KOPT-K1 (cell line): ENCODE results near the gene PTBP1.

Experiments
- H3K27ac ChIP-seq: fragments of 200-600 bp; sonication (generic); 2 replicates; pipeline ENCODE4 v1.5.1; 2016; ENCODE audit warnings: antibody characterized with exemption, mild to moderate bottlenecking, low read depth, low read length; ENCODE audit not compliant: poor library complexity, severe bottlenecking
- H3K36me3 ChIP-seq: fragments of 200-600 bp; sonication (generic); 2 replicates; pipeline ENCODE4 v1.5.1; 2017; ENCODE audit warnings: antibody characterized with exemption, mild to moderate bottlenecking, low read length, moderate library complexity; ENCODE audit not compliant: insufficient read depth
- H3K9me3 ChIP-seq: fragments of 200-600 bp; sonication (generic); 2 replicates; pipeline ENCODE4 v1.5.1; 2017; ENCODE audit warnings: antibody characterized with exemption, low read length, mild to moderate bottlenecking; ENCODE audit not compliant: insufficient read depth, poor library complexity, severe bottlenecking

PTBP1 gene

DNA sequence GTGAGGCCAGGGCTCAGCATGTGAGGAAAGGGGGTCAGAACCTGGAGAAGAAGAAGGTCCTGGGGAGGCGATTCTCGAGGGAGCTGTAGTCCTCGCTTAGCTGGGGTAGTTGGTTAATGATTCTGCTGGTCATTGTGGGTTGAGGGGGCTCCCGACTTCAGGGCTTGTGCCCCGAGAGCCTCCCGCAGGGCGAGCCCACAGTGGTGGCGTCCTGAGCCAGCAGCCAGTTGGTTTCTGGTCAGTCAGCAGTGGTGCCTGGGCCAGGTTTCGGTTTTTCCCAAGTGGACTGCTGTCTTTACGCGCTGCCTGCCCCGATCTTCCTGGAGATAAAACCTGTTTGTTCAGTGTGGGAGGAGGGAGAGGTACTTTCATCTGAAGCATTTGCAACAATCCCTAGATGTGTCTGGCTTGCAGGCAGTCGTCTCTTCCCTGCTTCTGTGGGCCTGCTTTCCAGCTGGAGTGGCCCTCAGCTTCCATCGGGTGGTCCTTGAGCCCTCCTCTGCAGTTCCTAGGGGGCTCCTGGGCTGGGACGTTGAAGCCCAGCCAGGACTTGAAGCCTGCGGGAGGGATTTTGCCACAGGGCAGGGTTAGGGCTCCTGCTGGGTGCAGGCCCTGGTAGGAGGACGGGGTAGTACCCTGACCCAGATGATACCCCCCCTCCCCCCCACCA lies 3.2 kb downstream of the PTBP1 start:
- Histone ChIP-seq H3K9me3 (no peaks in the 10 kb centered on the region), H3K27ac (peak overlapping the region; percentile 99), H3K36me3 (peaks cover 76% of the 10 kb centered on the region)

DNA sequence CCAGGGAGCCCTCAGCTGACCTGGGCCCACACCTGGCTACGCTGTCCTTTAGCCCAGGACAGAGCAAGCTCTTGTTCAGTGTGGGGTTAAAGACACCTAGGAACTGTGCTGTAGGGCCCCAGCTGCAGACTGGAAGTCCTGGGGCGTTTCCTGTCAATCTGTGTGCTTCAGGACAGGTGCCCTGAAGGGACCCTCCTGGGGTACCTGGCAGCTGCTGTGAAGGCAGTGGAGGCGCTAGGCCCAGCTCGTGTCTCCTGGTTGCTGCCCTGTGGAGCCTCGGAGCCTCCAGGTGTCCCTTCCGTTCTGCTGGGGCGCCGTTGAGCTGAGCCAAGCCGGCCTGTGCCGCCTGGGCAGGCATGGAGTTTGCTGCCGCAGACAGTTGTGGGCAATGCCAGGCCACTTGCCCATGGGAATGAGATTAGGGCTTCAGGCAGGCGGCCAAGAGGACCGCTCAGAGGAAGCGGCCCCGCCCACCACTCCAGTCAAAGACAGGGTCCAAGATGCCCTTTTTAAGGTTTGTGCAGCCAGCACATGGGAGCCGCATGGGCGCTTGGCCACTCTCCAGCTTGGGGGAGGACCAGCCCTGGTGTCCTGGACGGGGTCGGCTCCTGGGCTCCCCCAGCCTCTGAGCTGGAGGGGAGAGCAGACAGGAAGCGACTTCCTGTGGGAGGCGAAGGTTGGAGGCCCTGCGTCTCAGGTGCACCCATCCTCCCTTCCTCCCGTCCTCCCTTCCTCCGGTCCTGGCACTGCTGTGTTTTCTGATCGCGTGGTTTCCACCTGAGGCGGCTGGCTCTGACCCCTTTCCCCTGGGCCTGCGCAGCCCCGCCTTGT lies 4.0 kb downstream of the PTBP1 start:
- no peaks in the 10 kb centered on the region for H3K9me3 ChIP-seq
- peaks cover 83% of the 10 kb centered on the region for H3K36me3 ChIP-seq
- no peak overlapping the region for H3K27ac ChIP-seq

DNA sequence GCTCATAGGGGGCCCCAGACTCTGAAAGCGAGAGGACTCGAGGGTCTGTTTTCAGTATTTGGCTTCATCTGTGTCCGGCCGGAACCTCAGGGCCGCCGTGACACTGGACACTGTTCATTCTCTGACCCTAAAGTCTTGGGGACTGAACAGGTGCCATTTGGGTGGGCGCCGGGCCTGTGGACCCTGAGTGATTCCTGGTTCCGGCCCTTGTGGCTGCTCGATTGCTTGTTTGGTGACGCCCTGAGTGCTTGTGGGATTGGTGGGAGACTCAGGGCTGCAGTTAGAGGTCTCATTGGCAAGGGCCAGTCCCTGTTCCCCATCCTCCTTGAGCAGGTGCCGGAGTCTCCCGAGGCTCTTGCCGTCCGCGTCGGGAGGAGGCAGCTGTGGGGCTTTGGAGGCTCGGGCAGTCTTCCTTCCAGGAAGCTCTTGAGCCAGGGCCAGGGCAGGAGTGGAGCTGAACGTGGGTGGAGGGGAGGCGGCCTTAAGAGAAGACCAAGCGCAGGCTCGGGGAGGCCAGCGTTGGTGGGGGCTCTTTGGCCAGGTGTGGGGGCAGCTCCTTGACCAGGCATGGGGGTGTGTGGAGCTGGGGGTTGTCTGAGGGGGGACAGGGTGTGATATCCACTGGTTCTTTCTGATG lies 4.7 kb downstream of the PTBP1 start:
- no peak overlapping the region for H3K27ac ChIP-seq
- no peaks in the 10 kb centered on the region for H3K9me3 ChIP-seq
- H3K36me3 ChIP-seq = peaks cover 91% of the 10 kb centered on the region

DNA sequence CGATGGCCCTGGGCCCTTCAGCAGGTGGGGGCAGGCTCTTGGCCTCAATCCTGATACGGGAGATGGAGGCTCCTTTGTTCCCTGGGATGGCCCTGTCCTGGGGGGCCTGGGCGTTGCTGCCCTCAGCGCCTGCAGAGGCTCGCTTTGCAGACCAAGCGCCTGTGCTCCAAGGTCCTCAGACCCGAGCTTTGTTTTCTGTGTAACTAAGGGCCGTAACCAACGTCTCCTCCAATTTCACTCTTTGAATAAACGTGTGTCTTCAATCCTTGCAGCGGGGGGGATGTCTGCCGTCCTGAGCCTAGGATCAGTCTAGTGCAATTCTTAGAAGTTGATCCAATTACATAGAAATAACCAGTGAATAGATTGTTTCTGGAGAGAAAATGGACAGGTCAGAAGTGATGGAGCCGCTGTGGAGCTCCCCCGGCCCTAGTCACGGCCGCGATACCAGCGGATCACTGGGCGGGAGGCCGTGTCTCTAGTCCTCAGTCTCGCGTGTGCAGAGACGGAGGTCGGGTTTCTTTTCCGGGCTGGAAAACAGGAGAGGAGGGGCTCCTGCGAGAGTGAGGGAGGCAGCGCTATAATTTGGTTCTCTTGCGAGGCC lies 5.3 kb downstream of the PTBP1 start:
- H3K36me3 ChIP-seq = peaks cover 97% of the 10 kb centered on the region
- no peak overlapping the region for H3K27ac ChIP-seq
- no peaks in the 10 kb centered on the region for H3K9me3 ChIP-seq

DNA sequence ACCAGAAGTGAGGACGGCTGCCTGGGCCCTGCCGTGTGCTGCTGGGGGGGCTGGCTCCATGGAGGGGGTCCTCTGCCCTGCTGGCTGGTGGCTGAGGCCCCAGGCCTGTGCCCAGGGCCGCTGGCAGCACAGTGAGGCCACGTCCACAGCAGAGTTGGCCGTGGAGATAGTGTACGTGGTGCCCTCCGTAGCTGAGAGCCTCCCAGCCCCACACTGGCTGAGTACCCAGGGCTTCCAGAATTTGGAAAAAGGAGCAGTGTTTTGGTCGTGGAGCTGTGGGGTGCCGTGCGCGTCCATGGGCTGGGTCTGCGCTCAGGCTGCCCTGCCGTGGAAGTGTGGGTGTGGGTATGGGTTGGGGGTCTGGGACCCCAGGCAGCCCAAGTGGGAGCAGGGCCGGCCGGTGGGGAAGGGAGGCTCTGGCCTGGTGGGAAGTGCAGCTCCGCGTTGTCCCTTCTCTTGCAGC lies 5.9 kb downstream of the PTBP1 start:
- H3K36me3 ChIP-seq = peaks cover 100% of the 10 kb centered on the region
- H3K9me3 ChIP-seq = no peaks in the 10 kb centered on the region
- H3K27ac ChIP-seq = no peak overlapping the region

DNA sequence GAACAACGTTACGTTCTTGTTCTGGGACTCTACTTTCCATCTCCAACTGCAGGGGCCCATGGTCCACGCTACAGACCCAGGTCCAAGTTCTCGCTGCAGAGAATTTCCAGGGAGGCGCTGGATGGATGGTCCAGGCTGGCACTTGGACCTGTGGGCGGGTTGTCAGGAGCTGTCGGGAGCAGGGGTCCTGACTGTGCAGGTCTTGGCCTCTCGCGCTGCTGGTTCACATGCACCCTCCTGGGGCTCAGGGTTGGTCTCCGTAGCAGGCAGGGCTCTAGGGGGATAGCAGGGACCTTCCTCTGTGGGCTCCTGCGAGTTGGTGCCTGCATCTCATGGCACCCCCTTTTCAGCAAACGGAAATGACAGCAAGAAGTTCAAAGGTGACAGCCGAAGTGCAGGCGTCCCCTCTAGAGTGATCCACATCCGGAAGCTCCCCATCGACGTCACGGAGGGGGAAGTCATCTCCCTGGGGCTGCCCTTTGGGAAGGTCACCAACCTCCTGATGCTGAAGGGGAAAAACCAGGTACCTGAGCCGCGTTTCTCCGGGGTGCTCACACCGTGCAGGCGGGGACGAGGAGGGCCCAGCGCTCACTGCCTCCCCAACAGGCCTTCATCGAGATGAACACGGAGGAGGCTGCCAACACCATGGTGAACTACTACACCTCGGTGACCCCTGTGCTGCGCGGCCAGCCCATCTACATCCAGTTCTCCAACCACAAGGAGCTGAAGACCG lies 6.6 kb downstream of the PTBP1 start:
- Histone ChIP-seq H3K9me3 (no peaks in the 10 kb centered on the region), H3K36me3 (peaks cover 100% of the 10 kb centered on the region), H3K27ac (no peak overlapping the region)

DNA sequence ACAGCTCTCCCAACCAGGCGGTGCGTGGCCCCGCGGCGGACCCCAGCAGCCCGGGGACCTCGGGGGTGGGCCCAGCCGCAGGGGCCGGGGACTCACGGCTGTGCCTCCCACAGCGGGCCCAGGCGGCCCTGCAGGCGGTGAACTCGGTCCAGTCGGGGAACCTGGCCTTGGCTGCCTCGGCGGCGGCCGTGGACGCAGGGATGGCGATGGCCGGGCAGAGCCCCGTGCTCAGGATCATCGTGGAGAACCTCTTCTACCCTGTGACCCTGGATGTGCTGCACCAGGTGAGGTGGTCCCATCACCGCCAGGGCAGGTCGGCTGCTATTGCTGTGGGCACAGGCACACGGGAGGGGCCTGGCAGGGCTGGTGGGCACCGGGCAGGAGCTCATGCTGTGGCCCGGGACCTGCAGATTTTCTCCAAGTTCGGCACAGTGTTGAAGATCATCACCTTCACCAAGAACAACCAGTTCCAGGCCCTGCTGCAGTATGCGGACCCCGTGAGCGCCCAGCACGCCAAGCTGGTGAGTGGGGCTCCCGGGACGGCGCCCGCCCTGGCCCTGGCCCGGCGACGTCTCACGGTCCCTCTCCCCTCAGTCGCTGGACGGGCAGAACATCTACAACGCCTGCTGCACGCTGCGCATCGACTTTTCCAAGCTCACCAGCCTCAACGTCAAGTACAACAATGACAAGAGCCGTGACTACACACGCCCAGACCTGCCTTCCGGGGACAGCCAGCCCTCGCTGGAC lies 7.3 kb downstream of the PTBP1 start:
- Histone ChIP-seq H3K36me3 (peaks cover 100% of the 10 kb centered on the region), H3K9me3 (no peaks in the 10 kb centered on the region), H3K27ac (no peak overlapping the region)

DNA sequence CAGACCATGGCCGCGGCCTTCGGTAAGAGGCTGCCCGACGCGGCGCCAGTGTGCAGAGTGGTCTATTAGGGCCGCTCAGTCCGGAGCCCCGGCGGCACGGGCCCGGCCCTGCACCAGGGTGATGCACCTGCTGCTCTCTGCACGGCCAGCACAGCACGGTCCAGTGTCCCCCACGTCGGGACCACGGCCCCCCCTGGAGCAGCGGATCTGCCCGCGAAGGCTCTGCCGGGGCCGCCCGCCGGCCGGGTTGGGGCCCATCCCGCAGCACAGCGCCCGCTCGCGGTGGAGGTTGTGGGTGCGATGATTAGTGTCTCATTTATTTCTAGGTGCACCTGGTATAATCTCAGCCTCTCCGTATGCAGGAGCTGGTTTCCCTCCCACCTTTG lies 7.9 kb downstream of the PTBP1 start:
- no peaks in the 10 kb centered on the region for H3K9me3 ChIP-seq
- H3K27ac ChIP-seq = no peak overlapping the region
- peaks cover 100% of the 10 kb centered on the region for H3K36me3 ChIP-seq

DNA sequence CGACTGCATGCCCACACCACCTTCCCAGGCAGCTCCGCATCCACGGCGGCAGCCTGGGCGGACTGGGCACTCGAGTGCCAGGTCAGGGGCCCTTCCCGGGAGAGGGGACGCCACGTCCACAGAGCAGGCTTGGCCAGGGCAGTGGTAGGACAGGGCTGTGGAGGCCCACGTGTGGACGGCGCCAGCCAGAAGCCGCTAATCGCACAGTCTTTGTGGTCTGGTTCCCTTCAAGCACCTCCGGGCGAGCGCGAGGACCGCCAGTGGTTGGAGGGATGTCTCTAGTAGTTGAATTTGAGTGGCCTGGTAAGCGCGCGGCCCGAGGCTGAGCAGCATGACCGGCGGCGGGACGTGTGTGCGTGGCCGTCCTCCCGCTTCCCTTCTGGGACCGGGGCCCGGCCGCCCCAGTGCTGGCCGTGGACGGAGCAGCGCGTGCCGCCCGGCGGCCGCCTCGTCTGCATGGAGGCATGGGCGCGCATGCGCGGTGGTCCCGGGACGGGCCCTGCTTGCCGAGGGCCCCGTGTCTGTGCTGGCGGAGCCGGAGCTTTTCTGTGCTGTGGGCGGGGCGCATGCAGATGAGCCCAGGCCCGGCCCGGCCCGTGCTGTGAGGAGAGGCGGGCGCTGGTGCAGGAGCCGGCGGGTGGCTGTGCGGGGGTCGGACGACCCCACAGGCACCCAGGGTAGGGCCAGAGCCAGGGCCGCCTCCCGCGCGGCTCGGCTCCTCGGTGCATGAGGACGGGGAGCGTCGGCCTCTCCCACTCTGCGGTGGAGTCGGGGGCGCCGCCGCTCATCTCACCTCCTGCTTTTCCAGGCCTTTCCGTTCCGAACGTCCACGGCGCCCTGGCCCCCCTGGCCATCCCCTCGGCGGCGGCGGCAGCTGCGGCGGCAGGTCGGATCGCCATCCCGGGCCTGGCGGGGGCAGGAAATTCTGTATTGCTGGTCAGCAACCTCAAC lies 8.6 kb downstream of the PTBP1 start:
- Histone ChIP-seq H3K9me3 (no peaks in the 10 kb centered on the region), H3K27ac (no peak overlapping the region), H3K36me3 (peaks cover 100% of the 10 kb centered on the region)

DNA sequence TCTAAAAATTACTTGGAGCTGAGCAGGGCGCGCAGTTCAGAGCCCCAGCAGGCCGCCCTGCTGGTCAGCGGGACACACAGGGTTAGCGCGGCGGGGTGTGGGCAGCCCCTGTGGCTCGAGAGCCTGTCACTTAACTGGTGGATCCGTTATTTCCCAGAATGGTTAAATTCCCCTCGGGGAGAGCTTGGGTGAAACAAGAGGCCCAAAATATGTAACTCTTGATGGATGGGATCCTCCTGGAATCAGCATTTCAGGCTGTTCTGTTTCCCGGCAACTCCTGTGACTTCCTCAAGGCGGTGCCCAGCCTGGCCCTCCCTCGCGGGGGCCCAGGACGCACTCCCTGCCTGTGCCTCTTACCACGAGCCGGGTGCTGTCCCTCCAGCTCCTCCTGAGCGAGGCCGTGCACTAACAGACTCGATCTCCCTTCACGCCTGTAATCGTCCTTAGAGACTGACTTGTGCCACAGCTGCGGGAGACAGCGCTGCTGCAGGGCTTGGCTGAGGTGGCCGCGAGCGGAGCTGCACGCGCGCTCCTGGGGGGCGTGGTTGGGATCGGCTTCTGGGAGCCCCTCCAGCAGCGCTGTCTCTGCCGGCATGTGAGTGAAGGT lies 9.7 kb downstream of the PTBP1 start:
- Histone ChIP-seq H3K9me3 (no peaks in the 10 kb centered on the region), H3K36me3 (peaks cover 100% of the 10 kb centered on the region), H3K27ac (no peak overlapping the region)

DNA sequence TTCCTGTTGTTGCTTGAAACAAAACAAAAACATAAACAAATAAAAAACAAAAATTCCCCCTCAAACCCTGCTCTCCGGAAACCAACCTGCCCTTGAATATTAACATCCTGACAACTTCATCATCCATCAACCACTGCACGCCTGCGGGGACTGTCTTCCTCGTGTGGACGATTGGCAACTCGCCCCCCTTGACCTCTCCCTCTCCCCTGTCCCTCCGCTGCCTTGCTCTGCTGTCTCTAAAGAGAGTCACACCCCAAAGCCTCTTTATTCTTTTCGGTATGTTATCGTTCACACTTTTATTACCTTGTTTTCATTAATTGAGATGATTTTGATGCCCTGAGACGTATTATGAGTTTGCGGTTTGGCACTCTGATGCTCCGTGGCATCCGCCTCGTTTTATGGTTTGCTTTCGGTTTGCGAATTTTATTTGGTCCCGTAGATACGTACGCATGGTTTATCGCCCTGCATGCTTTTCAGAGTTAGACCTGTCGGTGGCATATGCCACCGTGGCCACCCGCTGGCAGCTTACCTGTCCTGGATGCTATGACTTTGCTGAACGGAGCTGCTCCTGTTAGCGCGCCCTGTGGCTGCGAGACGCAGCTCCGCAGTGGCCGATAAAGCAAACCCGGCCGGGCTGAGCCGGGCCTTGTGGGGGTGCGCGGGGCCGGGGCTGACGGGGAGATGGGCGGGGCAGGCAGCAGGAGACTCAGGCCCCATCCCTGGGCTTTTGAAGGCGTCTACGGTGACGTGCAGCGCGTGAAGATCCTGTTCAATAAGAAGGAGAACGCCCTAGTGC lies 10.6 kb downstream of the PTBP1 start:
- Histone ChIP-seq H3K36me3 (peaks cover 95% of the 10 kb centered on the region), H3K9me3 (no peaks in the 10 kb centered on the region), H3K27ac (no peak overlapping the region)

DNA sequence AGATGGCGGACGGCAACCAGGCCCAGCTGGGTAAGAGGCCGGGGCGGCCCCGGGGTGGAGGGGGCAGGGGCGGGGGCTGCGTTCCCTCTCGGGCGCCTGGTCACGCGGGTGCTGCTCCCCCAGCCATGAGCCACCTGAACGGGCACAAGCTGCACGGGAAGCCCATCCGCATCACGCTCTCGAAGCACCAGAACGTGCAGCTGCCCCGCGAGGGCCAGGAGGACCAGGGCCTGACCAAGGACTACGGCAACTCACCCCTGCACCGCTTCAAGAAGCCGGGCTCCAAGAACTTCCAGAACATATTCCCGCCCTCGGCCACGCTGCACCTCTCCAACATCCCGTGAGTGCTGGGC lies 11.1 kb downstream of the PTBP1 start:
- no peak overlapping the region for H3K27ac ChIP-seq
- H3K9me3 ChIP-seq = no peaks in the 10 kb centered on the region
- peaks cover 93% of the 10 kb centered on the region for H3K36me3 ChIP-seq
